OCI-LY7 (cell line): ENCODE data around the gene ANKRD33B. TPM values are rescaled to one million over a fixed set of nuclear protein-coding genes. Genes with fewer than 3 reads are reported as not detected.

Experiments
- BruUV-seq: library from RNA; stranded (reverse); fragments of 400-500 nt; replicated peaks from 2 replicates; lab custom pipeline; 2021; lab: Mats Ljungman, UMichigan
- CTCF ChIA-PET: fragments of 300-600 bp; sonication (Branson Sonifier 250); formaldehyde crosslinking; loops from one replicate; lab custom pipeline; 2022; ENCODE audit warnings: antibody characterized with exemption; ENCODE audit not compliant: unreplicated experiment; lab: Charles Lee
- POLR2A ChIA-PET: fragments of 300-600 bp; sonication (Branson Sonifier 250); formaldehyde crosslinking; loops from one replicate; lab custom pipeline; 2022; ENCODE audit warnings: antibody characterized with exemption; lab: Charles Lee
- DNase-seq: peaks from one replicate; pipeline ENCODE4 v3.0.0-alpha.2; 2015; ENCODE audit warnings: low spot score
- H2AFZ ChIP-seq: fragments of 200-600 bp; sonication (generic), shearing (Covaris generic); 2 replicates; pipeline ENCODE4 v1.6.1; 2014; ENCODE audit warnings: mild to moderate bottlenecking, antibody characterized with exemption, low read length, moderate library complexity
- H3K27ac ChIP-seq: fragments of 200-600 bp; sonication (generic); 2 replicates; pipeline ENCODE4 v1.5.1; 2014; ENCODE audit warnings: mixed run types, low read depth, mild to moderate bottlenecking, moderate library complexity, low read length, inconsistent platforms; ENCODE audit not compliant: poor library complexity, severe bottlenecking
- H3K36me3 ChIP-seq: fragments of 200-600 bp; sonication (generic); 2 replicates; pipeline ENCODE4 v1.6.1; 2014; ENCODE audit warnings: mild to moderate bottlenecking, antibody characterized with exemption, low read length, moderate library complexity, mixed read lengths; ENCODE audit not compliant: insufficient read depth
- H3K4me1 ChIP-seq: fragments of 200-600 bp; sonication (generic); 2 replicates; pipeline ENCODE4 v1.5.1; 2014; ENCODE audit warnings: mild to moderate bottlenecking, low read length; ENCODE audit not compliant: insufficient read depth, poor library complexity, severe bottlenecking
- H3K4me2 ChIP-seq: fragments of 200-600 bp; sonication (generic); 2 replicates; pipeline ENCODE4 v1.6.1; 2014; ENCODE audit warnings: mild to moderate bottlenecking, low read length
- H3K4me3 ChIP-seq: fragments of 200-600 bp; sonication (generic); 2 replicates; pipeline ENCODE4 v1.5.1; 2014; ENCODE audit warnings: mild to moderate bottlenecking, low read depth, low read length; ENCODE audit not compliant: poor library complexity, severe bottlenecking
- H3K79me2 ChIP-seq: fragments of 200-600 bp; sonication (generic); 2 replicates; pipeline ENCODE4 v1.6.1; 2016; ENCODE audit warnings: low read depth, mild to moderate bottlenecking, low read length, moderate library complexity, mixed read lengths; ENCODE audit not compliant: insufficient read depth
- H3K9me2 ChIP-seq: fragments of 200-600 bp; sonication (generic); 2 replicates; pipeline ENCODE4 v1.6.1; 2016; ENCODE audit warnings: mild to moderate bottlenecking, low read length, mixed read lengths; ENCODE audit not compliant: insufficient read depth
- H3K9me3 ChIP-seq: fragments of 200-600 bp; sonication (generic); 2 replicates; pipeline ENCODE4 v1.6.1; 2014; ENCODE audit warnings: mild to moderate bottlenecking, mixed run types, low read length, mixed read lengths
- H4K20me1 ChIP-seq: fragments of 200-600 bp; sonication (generic); 2 replicates; pipeline ENCODE4 v1.6.1; 2014; ENCODE audit warnings: mild to moderate bottlenecking, antibody characterized with exemption, low read length, moderate library complexity, mixed read lengths; ENCODE audit not compliant: insufficient read depth
- EZH2phosphoT487 ChIP-seq: fragments of 200-600 bp; sonication (generic); IDR thresholded peaks from 2 replicates; pipeline ENCODE4 v1.6.1; 2018; ENCODE audit warnings: low read depth, borderline replicate concordance, mild to moderate bottlenecking, mixed run types, antibody characterized with exemption, low read length, moderate library complexity, mixed read lengths
- intact Hi-C: fragments of 100-400 bp; cut with micrococcal nuclease; formaldehyde crosslinking; loops from one replicate; pipeline ENCODE4 v1.10.0; 2022; ENCODE audit not compliant: unreplicated experiment
- total RNA-seq, 2 experiments: library from RNA; depleted of rRNA in 1 of 2; stranded (reverse); fragments of >200 nt in 1 of 2; shearing (Covaris generic) in 1 of 2; gene quantifications; 2 replicates each; pipeline ENCODE4 v1.2.3, GENCODE V29; 2014 to 2022
- TF ChIP-seq, protein P1 (sequence below): fragments of 200-600 bp; sonication (generic); conservative IDR thresholded peaks from 2 replicates; pipeline ENCODE4 v1.5.1; 2014; ENCODE audit warnings: mild to moderate bottlenecking, antibody characterized with exemption, low read length, moderate library complexity, mixed read lengths

The ANKRD33B gene
- total RNA-seq, 2 experiments from 2014 or later, result 5.6 to 11.4 TPM

GRCh38 chr5:10583663-10584572 lies 20.0 kb downstream of the ANKRD33B start:
- no peak for TF ChIP-seq EZH2phosphoT487
- TF ChIP-seq, protein P1, sequence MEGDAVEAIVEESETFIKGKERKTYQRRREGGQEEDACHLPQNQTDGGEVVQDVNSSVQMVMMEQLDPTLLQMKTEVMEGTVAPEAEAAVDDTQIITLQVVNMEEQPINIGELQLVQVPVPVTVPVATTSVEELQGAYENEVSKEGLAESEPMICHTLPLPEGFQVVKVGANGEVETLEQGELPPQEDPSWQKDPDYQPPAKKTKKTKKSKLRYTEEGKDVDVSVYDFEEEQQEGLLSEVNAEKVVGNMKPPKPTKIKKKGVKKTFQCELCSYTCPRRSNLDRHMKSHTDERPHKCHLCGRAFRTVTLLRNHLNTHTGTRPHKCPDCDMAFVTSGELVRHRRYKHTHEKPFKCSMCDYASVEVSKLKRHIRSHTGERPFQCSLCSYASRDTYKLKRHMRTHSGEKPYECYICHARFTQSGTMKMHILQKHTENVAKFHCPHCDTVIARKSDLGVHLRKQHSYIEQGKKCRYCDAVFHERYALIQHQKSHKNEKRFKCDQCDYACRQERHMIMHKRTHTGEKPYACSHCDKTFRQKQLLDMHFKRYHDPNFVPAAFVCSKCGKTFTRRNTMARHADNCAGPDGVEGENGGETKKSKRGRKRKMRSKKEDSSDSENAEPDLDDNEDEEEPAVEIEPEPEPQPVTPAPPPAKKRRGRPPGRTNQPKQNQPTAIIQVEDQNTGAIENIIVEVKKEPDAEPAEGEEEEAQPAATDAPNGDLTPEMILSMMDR, result peak; percentile 37; the same call in 1 of the 2 replicates
- Histone ChIP-seq H3K27ac (no peak overlapping the region), H3K79me2 (peaks cover 4% of the 10 kb centered on the region; the same call in 1 of the 2 replicates), H3K4me1 (peaks cover 70% of the 10 kb centered on the region), H3K9me2 (no peaks in the 10 kb centered on the region), H3K9me3 (peaks cover 8% of the 10 kb centered on the region; the same call in 1 of the 2 replicates), H3K4me3 (peak overlapping the region; percentile 29), H3K4me2 (peak overlapping the region; percentile 61), H4K20me1 (no peaks in the 10 kb centered on the region), H2AFZ (no peak overlapping the region), H3K36me3 (no peaks in the 10 kb centered on the region; the same call in 1 of the 2 replicates)
- ChIA-PET POLR2A (interaction anchor here (0.8 to 1.6 kb wide), 5 partner anchors 8 to 48 kb away, joined by 3 to 9 read pairs (median 3); no protein-coding TSS in a partner anchor), CTCF (interaction anchor here (0.6 to 0.7 kb wide), 2 partner anchors 24 to 133 kb away, joined by 3 read pairs; no protein-coding TSS in a partner anchor)
- intact Hi-C loops, result no loop called here
- peak; percentile 52 for DNase-seq
- BruUV-seq, result no TSS peak

- Histone ChIP-seq H4K20me1 (no peaks in the 10 kb centered on the region), H3K79me2 (no peaks in the 10 kb centered on the region), H3K27ac (no peak overlapping the region), H3K36me3 (no peaks in the 10 kb centered on the region; the same call in 1 of the 2 replicates), H3K9me3 (peaks cover 17% of the 10 kb centered on the region; the same call in 1 of the 2 replicates), H3K9me2 (no peaks in the 10 kb centered on the region), H3K4me2 (peak overlapping the region; percentile 28), H3K4me1 (peaks cover 60% of the 10 kb centered on the region), H2AFZ (no peak overlapping the region), H3K4me3 (no peak overlapping the region)
- intact Hi-C loops, result no loop called here
- BruUV-seq, result no TSS peak
- TF ChIP-seq, protein P1, result no peak
- TF ChIP-seq EZH2phosphoT487, result no peak
- ChIA-PET CTCF (interaction anchor here (0.6 kb wide), 1 partner anchor 134 kb away, joined by 3 read pairs; no protein-coding TSS in a partner anchor), POLR2A (interaction anchor here (0.5 to 1.6 kb wide), 8 partner anchors 9 to 144 kb away, joined by 3 to 9 read pairs (median 3); no protein-coding TSS in a partner anchor)
- no peak for DNase-seq
Observed at GRCh38 chr5:10584714-10585517, 21.0 kb downstream of the ANKRD33B start.
